GM23338 (cell line): ENCODE measurements around the gene SLC24A1. TPM values are rescaled to one million over a fixed set of nuclear protein-coding genes. Genes with fewer than 3 reads are reported as not detected.

ENCODE experiments used
- ATAC-seq: fragments of 200-7000 bp; cut with Tn5 transposase; 3 replicates; pipeline ENCODE4 v1.9.1; 2020
- DNase-seq: peaks from one replicate; pipeline ENCODE4 v3.0.0-alpha.2; 2015; ENCODE audit warnings: low spot score
- H2AFZ ChIP-seq: fragments of 200-600 bp; sonication (generic); 2 replicates; pipeline ENCODE4 v1.8.0; 2016; ENCODE audit warnings: antibody characterized with exemption, mild to moderate bottlenecking, moderate library complexity
- H3F3A ChIP-seq: fragments of 200-600 bp; sonication (generic); replicated peaks from 2 replicates; pipeline ENCODE4 v1.8.0; 2017; ENCODE audit warnings: antibody characterized with exemption, mixed run types, low read depth
- H3K27ac ChIP-seq: fragments of 200-600 bp; sonication (generic); 2 replicates; pipeline ENCODE4 v1.6.1; 2016; ENCODE audit warnings: low read depth
- H3K27me3 ChIP-seq: fragments of 200-600 bp; sonication (generic); 2 replicates; pipeline ENCODE4 v1.8.0; 2016; ENCODE audit warnings: mild to moderate bottlenecking, mixed run types, moderate library complexity; ENCODE audit not compliant: insufficient read depth
- H3K36me3 ChIP-seq: fragments of 200-600 bp; sonication (generic); 2 replicates; pipeline ENCODE4 v1.8.0; 2016; ENCODE audit warnings: mild to moderate bottlenecking; ENCODE audit not compliant: insufficient read depth
- H3K4me1 ChIP-seq: fragments of 200-600 bp; sonication (generic); 2 replicates; pipeline ENCODE4 v1.8.0; 2016; ENCODE audit warnings: mild to moderate bottlenecking, moderate library complexity; ENCODE audit not compliant: insufficient read depth
- H3K4me2 ChIP-seq: fragments of 200-600 bp; sonication (generic); 2 replicates; pipeline ENCODE4 v1.7.1; 2017; ENCODE audit warnings: mixed run types
- H3K4me3 ChIP-seq: fragments of 200-600 bp; sonication (generic); 2 replicates; pipeline ENCODE4 v1.6.1; 2016; ENCODE audit warnings: mixed run types
- H3K79me2 ChIP-seq: fragments of 200-600 bp; sonication (generic); replicated peaks from 2 replicates; pipeline ENCODE4 v1.8.0; 2017; ENCODE audit warnings: mild to moderate bottlenecking; ENCODE audit not compliant: insufficient read depth
- H3K9me2 ChIP-seq: fragments of 200-600 bp; sonication (generic); 2 replicates; pipeline ENCODE4 v1.8.0; 2017; ENCODE audit not compliant: insufficient read depth
- H4K20me1 ChIP-seq: fragments of 200-600 bp; sonication (generic); replicated peaks from 2 replicates; pipeline ENCODE4 v1.8.0; 2017; ENCODE audit warnings: mild to moderate bottlenecking; ENCODE audit not compliant: insufficient read depth
- H3K27ac Mint-ChIP-seq: 2 replicates; pipeline ENCODE4 v1.8.0; 2020; ENCODE audit warnings: inconsistent platforms, mild to moderate bottlenecking, moderate library complexity, mixed read lengths
- H3K27me3 Mint-ChIP-seq: 3 replicates; pipeline ENCODE4 v1.8.0; 2022; ENCODE audit warnings: low read depth, mild to moderate bottlenecking, moderate library complexity, mixed read lengths, inconsistent platforms; ENCODE audit not compliant: insufficient read depth, poor library complexity
- H3K36me3 Mint-ChIP-seq: 3 replicates; pipeline ENCODE4 v1.8.0; 2021; ENCODE audit warnings: low read depth, mild to moderate bottlenecking, inconsistent platforms, moderate library complexity, mixed read lengths
- H3K4me1 Mint-ChIP-seq: 3 replicates; pipeline ENCODE4 v1.8.0; 2020; ENCODE audit warnings: mild to moderate bottlenecking, inconsistent platforms, mixed read lengths
- H3K4me3 Mint-ChIP-seq: 3 replicates; pipeline ENCODE4 v1.8.0; 2021; ENCODE audit warnings: moderate library complexity, mild to moderate bottlenecking, inconsistent platforms, mixed read lengths
- H3K9me3 Mint-ChIP-seq: 3 replicates; pipeline ENCODE4 v1.8.0; 2020; ENCODE audit warnings: moderate library complexity, mild to moderate bottlenecking, inconsistent platforms, mixed read lengths
- CREB1 ChIP-seq: fragments of 250-450 bp; sonication (Bioruptor Pico); IDR thresholded peaks from 2 replicates; pipeline ENCODE4 v1.5.0; 2020; ENCODE audit warnings: low read depth, mild to moderate bottlenecking, moderate library complexity
- CTCF ChIP-seq, 2 experiments: fragments of 200-600 bp in 1 of 2; sonication (generic) in 1 of 2; conservative IDR thresholded peaks; 2 replicates each; pipeline versions ENCODE4 v1.5.1 to v1.6.1; 2016 to 2017; ENCODE audit warnings: antibody characterized with exemption in 2 of 2, low read depth in 2 of 2, mild to moderate bottlenecking in 2 of 2, moderate library complexity in 1 of 2
- ETS1 ChIP-seq: IDR thresholded peaks from 2 replicates; pipeline ENCODE4 v1.6.1; 2016; ENCODE audit warnings: antibody characterized with exemption
- EZH2 ChIP-seq: fragments of 200-600 bp; sonication (generic); IDR thresholded peaks from one replicate; pipeline ENCODE4 v1.8.0; 2017; ENCODE audit warnings: antibody characterized with exemption, mild to moderate bottlenecking, low read depth; ENCODE audit not compliant: unreplicated experiment
- EZH2phosphoT487 ChIP-seq: fragments of 200-600 bp; sonication (generic); IDR thresholded peaks from one replicate; pipeline ENCODE4 v1.8.1; 2018; ENCODE audit warnings: antibody characterized with exemption; ENCODE audit not compliant: unreplicated experiment
- JUNB ChIP-seq: IDR thresholded peaks from one replicate; pipeline ENCODE4 v1.6.1; 2016; ENCODE audit warnings: antibody characterized with exemption; ENCODE audit not compliant: unreplicated experiment
- NANOG ChIP-seq: IDR thresholded peaks from 2 replicates; pipeline ENCODE4 v1.6.1; 2016; ENCODE audit warnings: antibody characterized with exemption, borderline replicate concordance
- POLR2AphosphoS5 ChIP-seq: IDR thresholded peaks from 2 replicates; pipeline ENCODE4 v1.6.1; 2016; ENCODE audit warnings: antibody characterized with exemption, low read depth
- REST ChIP-seq: IDR thresholded peaks from one replicate; pipeline ENCODE4 v1.6.1; 2018; ENCODE audit warnings: antibody characterized with exemption; ENCODE audit not compliant: unreplicated experiment
- STAT1 ChIP-seq: IDR thresholded peaks from one replicate; pipeline ENCODE4 v1.6.1; 2016; ENCODE audit warnings: antibody characterized with exemption; ENCODE audit not compliant: unreplicated experiment
- ZNF114 ChIP-seq: fragments of 250-450 bp; sonication (Bioruptor Pico); IDR thresholded peaks from 2 replicates; pipeline ENCODE4 v1.5.0; 2020; ENCODE audit warnings: mild to moderate bottlenecking, moderate library complexity
- ZNF331 ChIP-seq: fragments of 250-450 bp; sonication (Bioruptor Pico); IDR thresholded peaks from 2 replicates; pipeline ENCODE4 v1.5.0; 2020; ENCODE audit warnings: low read depth, mild to moderate bottlenecking, moderate library complexity
- ZNF462 ChIP-seq: fragments of 250-450 bp; sonication (Bioruptor Pico); IDR thresholded peaks from 2 replicates; pipeline ENCODE4 v1.5.0; 2020; ENCODE audit warnings: mild to moderate bottlenecking, moderate library complexity
- polyA plus RNA-seq: library from polyadenylated mRNA; unstranded; fragments of >200 nt; fragmentation: Nextera tagmentation; extraction: Ambion mirVana; gene quantifications from 2 replicates; pipeline ENCODE4 v1.2.1, GENCODE V29; 2016
- total RNA-seq: library from RNA; depleted of rRNA; stranded (reverse); fragments of >200 nt; shearing (Covaris generic); gene quantifications from 2 replicates; pipeline ENCODE4 v1.2.3, GENCODE V29; 2014

Gene SLC24A1
- total and polyA plus RNA-seq, 2 experiments from 2014 or later, result 1.6 to 4.5 TPM

GRCh38 chr15:65690778-65691177 lies 69.0 kb downstream of the SLC24A1 start:
- Mint-ChIP-seq H3K36me3 (no peaks in the 10 kb centered on the region), H3K27ac (no peak overlapping the region), H3K27me3 (no peaks in the 10 kb centered on the region), H3K9me3 (no peaks in the 10 kb centered on the region), H3K4me1 (no peaks in the 10 kb centered on the region), H3K4me3 (no peak overlapping the region)
- Histone ChIP-seq H3K27ac (no peak overlapping the region), H3K4me1 (no peaks in the 10 kb centered on the region), H3K4me3 (no peak overlapping the region), H4K20me1 (no peaks in the 10 kb centered on the region), H3F3A (no peaks in the 10 kb centered on the region), H3K79me2 (no peaks in the 10 kb centered on the region), H3K4me2 (no peak overlapping the region), H3K27me3 (no peaks in the 10 kb centered on the region), H2AFZ (no peak overlapping the region), H3K9me2 (no peaks in the 10 kb centered on the region), H3K36me3 (no peaks in the 10 kb centered on the region)
- DNase-seq (no peak), ATAC-seq (no peak)
- no peak for TF ChIP-seq ZNF331 (CRISPR knock-in tag)
- no peak for TF ChIP-seq REST
- TF ChIP-seq EZH2, result no peak
- no peak for TF ChIP-seq STAT1
- no peak for TF ChIP-seq CREB1 (CRISPR knock-in tag)
- TF ChIP-seq ZNF462 (CRISPR knock-in tag), result no peak
- no peak for TF ChIP-seq ZNF114 (CRISPR knock-in tag)
- TF ChIP-seq POLR2AphosphoS5, result no peak
- no peak for TF ChIP-seq ETS1
- no peak for TF ChIP-seq CTCF (conservative IDR thresholded peaks at IDR 0.05; ENCODE audit: low read depth in 2 of 2)
- TF ChIP-seq NANOG, result no peak
- TF ChIP-seq EZH2phosphoT487, result no peak
- no peak for TF ChIP-seq JUNB
